HepG2 (cell line): ENCODE data around the gene ATG7. TPM values are rescaled to one million over a fixed set of nuclear protein-coding genes. Genes with fewer than 3 reads are reported as not detected.

Source experiments
- ATAC-seq: fragments of 200-7000 bp; cut with Tn5 transposase; 3 replicates; pipeline ENCODE4 v1.9.1; 2020; ENCODE audit warnings: mild to moderate bottlenecking, moderate library complexity
- BruUV-seq: library from RNA; stranded (reverse); fragments of 400-500 nt; replicated peaks from 2 replicates; lab custom pipeline; 2021; lab: Mats Ljungman, UMichigan
- CTCF ChIA-PET: fragments of 300-600 bp; formaldehyde crosslinking; extraction: SDS; loops from one replicate; lab custom pipeline; 2021; ENCODE audit warnings: low total read pairs, inconsistent platforms, low intra/inter-chr PET ratio; lab: Yijun Ruan, JAX
- POLR2A ChIA-PET: fragments of 350-600 bp; sonication (Branson Sonifier 250); formaldehyde crosslinking; loops from one replicate; lab custom pipeline; 2020; ENCODE audit warnings: antibody characterized with exemption, inconsistent platforms; lab: Yijun Ruan, JAX
- DNase-seq: peaks from one replicate; pipeline ENCODE4 v3.0.0-alpha.2; 2015; ENCODE audit warnings: low spot score
- FAIRE-seq: peaks from 3 replicates; lab custom pipeline; 2011; peaks lifted over from hg19 to GRCh38; lab: Jason Lieb, UNC
- H2AFZ ChIP-seq: one replicate; pipeline ENCODE4 v1.6.1; 2011; ENCODE audit warnings: low read length, inconsistent platforms
- H3K27ac ChIP-seq: fragments of 300-600 bp; 3 replicates; pipeline ENCODE4 v1.8.0; 2011; ENCODE audit warnings: mixed run types, mild to moderate bottlenecking, mixed read lengths, low read length, inconsistent platforms; ENCODE audit not compliant: insufficient read depth; ENCODE audit errors: extremely low read length
- H3K27me3 ChIP-seq, 2 experiments: fragments of 200-600 bp in 1 of 2; 2 replicates in 1 of 2; 3 replicates in 1 of 2; pipeline versions ENCODE4 v1.6.0 to v1.8.0; 2011; ENCODE audit warnings: low read length in 2 of 2, mild to moderate bottlenecking in 2 of 2, moderate library complexity in 2 of 2, inconsistent platforms in 1 of 2; ENCODE audit not compliant: insufficient read depth in 2 of 2, control insufficient read depth in 1 of 2
- H3K36me3 ChIP-seq, 2 experiments: fragments of 200-600 bp in 1 of 2; replicated peaks in 1 of 2; 2 replicates in 1 of 2; 3 replicates in 1 of 2; pipeline versions ENCODE4 v1.5.1 to v1.8.0; 2011; ENCODE audit warnings: low read length in 2 of 2, inconsistent platforms in 1 of 2; ENCODE audit not compliant: insufficient read depth in 2 of 2, control insufficient read depth in 1 of 2
- H3K4me1 ChIP-seq: 2 replicates; pipeline ENCODE4 v1.5.1; 2012; ENCODE audit warnings: low read length, inconsistent platforms; ENCODE audit not compliant: insufficient read depth
- H3K4me2 ChIP-seq: 2 replicates; pipeline ENCODE4 v1.6.0; 2011; ENCODE audit warnings: low read depth, low read length, inconsistent platforms
- H3K4me3 ChIP-seq, 3 experiments: fragments of 200-600 bp in 1 of 3; sonication (generic), shearing (Covaris generic) in 1 of 3; replicated peaks in 1 of 3; 2 replicates each; pipeline ENCODE4 v1.5.1; 2011 to 2016; ENCODE audit warnings: low read length in 3 of 3, inconsistent platforms in 2 of 3, low read depth in 2 of 3, mild to moderate bottlenecking in 2 of 3, control low read depth in 1 of 3, mixed read lengths in 1 of 3; ENCODE audit not compliant: insufficient read depth in 1 of 3
- H3K79me2 ChIP-seq: one replicate; pipeline ENCODE4 v1.6.1; 2011; ENCODE audit warnings: low read length, inconsistent platforms; ENCODE audit not compliant: insufficient read depth
- H3K9ac ChIP-seq: 2 replicates; pipeline ENCODE4 v1.6.0; 2011; ENCODE audit warnings: mild to moderate bottlenecking, low read depth, low read length, inconsistent platforms; ENCODE audit not compliant: insufficient read depth
- H3K9me3 ChIP-seq: 2 replicates; pipeline ENCODE4 v1.5.1; 2012; ENCODE audit warnings: mild to moderate bottlenecking, low read length
- H4K20me1 ChIP-seq: 2 replicates; pipeline ENCODE4 v1.6.0; 2011; ENCODE audit warnings: inconsistent platforms, mild to moderate bottlenecking, low read length, moderate library complexity; ENCODE audit not compliant: insufficient read depth
- FOXM1 ChIP-seq: sonication (generic); formaldehyde crosslinking; IDR thresholded peaks from 2 replicates; pipeline ENCODE4 v1.5.0; 2020; ENCODE audit warnings: missing genetic modification reagents
- ISX ChIP-seq: sonication (generic); formaldehyde crosslinking; conservative IDR thresholded peaks from 2 replicates; pipeline ENCODE4 v1.5.0; 2020; ENCODE audit warnings: missing genetic modification reagents
- NR2F2 ChIP-seq: IDR thresholded peaks from 2 replicates; pipeline ENCODE4 v1.6.1; 2012; ENCODE audit warnings: low read depth, inconsistent platforms, borderline replicate concordance
- PRMT3 ChIP-seq: sonication (generic); formaldehyde crosslinking; IDR thresholded peaks from 2 replicates; pipeline ENCODE4 v1.8.1; 2022; ENCODE audit warnings: low read depth, mild to moderate bottlenecking, moderate library complexity, missing genetic modification reagents, borderline replicate concordance
- SNAPC2 ChIP-seq: sonication (generic); formaldehyde crosslinking; IDR thresholded peaks from 2 replicates; pipeline ENCODE4 v1.8.1; 2022; ENCODE audit warnings: mild to moderate bottlenecking, missing genetic modification reagents
- THYN1 ChIP-seq: sonication (generic); formaldehyde crosslinking; IDR thresholded peaks from 2 replicates; pipeline ENCODE4 v1.8.1; 2023; ENCODE audit warnings: low read depth, mild to moderate bottlenecking, moderate library complexity, missing genetic modification reagents, borderline replicate concordance
- U2AF1 ChIP-seq: fragments of 200-400 bp; formaldehyde crosslinking; optimal IDR thresholded peaks from 2 replicates; pipeline ENCODE3; 2017; ENCODE audit warnings: mild to moderate bottlenecking, low read depth, low read length
- ZBTB38 ChIP-seq: sonication (generic); formaldehyde crosslinking; IDR thresholded peaks from 2 replicates; pipeline ENCODE4 v1.5.1; 2020; ENCODE audit warnings: mild to moderate bottlenecking, missing genetic modification reagents
- ZNF496 ChIP-seq: sonication (generic); formaldehyde crosslinking; IDR thresholded peaks from 2 replicates; pipeline ENCODE4 v1.8.1; 2023; ENCODE audit warnings: mild to moderate bottlenecking, moderate library complexity, missing genetic modification reagents; ENCODE audit not compliant: insufficient replicate concordance
- ZNF563 ChIP-seq: sonication (generic); formaldehyde crosslinking; IDR thresholded peaks from 2 replicates; pipeline ENCODE4 v1.8.0; 2022; ENCODE audit warnings: mild to moderate bottlenecking, moderate library complexity, missing genetic modification reagents
- ZNF639 ChIP-seq: conservative IDR thresholded peaks from 2 replicates; pipeline ENCODE4 v1.6.1; 2018; ENCODE audit warnings: missing genetic modification reagents
- WGBS: methylation state at CpG from one replicate; pipeline ENCODE4 v1.1.6; 2017; ENCODE audit warnings: low lambda C conversion rate; 5-methylcytosine and 5-hydroxymethylcytosine counted together
- in situ Hi-C: cut with HindIII; loops from 2 replicates; pipeline ENCODE4 v1.10.0; 2017; ENCODE audit warnings: low pct_unique_long_range_greater_than_20kb; ENCODE audit not compliant: extremely low pct_ligation_motif_present
- intact Hi-C: fragments of 100-400 bp; cut with micrococcal nuclease; formaldehyde crosslinking; loops from one replicate; pipeline ENCODE4 v1.10.0; 2022; ENCODE audit not compliant: unreplicated experiment
- polyA plus RNA-seq, 8 experiments: library from polyadenylated mRNA; depleted of rRNA in 3 of 8; stranded (reverse) in 7 of 8; unstranded in 1 of 8; fragments of >200 nt; fragmentation: Illumina TruSeq in 4 of 8; extraction: Trizol in 4 of 8; gene quantifications; 2 replicates each; pipeline versions ENCODE4 v1.2.1 to v1.2.3, GENCODE V29; 2011 to 2016; ENCODE audit warnings: low read depth in 4 of 8, missing spikeins in 1 of 8, mixed read lengths in 1 of 8; ENCODE audit not compliant: insufficient read depth in 1 of 8
- total RNA-seq, 5 experiments: library from RNA; depleted of rRNA; stranded (reverse); fragments of >200 nt; fragmentation: Illumina TruSeq; extraction: Trizol; gene quantifications; 2 replicates each; pipeline ENCODE4 v1.2.3, GENCODE V29; 2016; ENCODE audit warnings: low read depth in 1 of 5

The ATG7 gene
- total and polyA plus RNA-seq, 2 of the 13 experiments (the other 11 are each of a cell fraction or from before 2014, with no cell fraction given), result 7.8 to 22.1 TPM

GRCh38 chr3:11559816-11560633, 287.8 kb downstream of the ATG7 start:
- H4K20me1 ChIP-seq, result no peaks in the 10 kb centered on the region; the same call in 1 of the 2 replicates
- H3K4me2 ChIP-seq, result no peak overlapping the region
- no peak overlapping the region for H3K27ac ChIP-seq
- no peak overlapping the region for H3K4me3 ChIP-seq
- 95% methylated on average over 13 of the region's 15 CpGs for whole genome bisulfite sequencing
- in situ Hi-C loops (no loop called here), intact Hi-C loops (no loop called here)
- H3K79me2 ChIP-seq, result peaks cover 5% of the 10 kb centered on the region
- ChIA-PET POLR2A (no interaction called here), CTCF (no interaction called here)
- no peak for TF ChIP-seq THYN1 (CRISPR knock-in tag)
- no peak for TF ChIP-seq ZNF496 (CRISPR knock-in tag)
- no peak for TF ChIP-seq ZNF639 (CRISPR knock-in tag)
- TF ChIP-seq ZBTB38, result 0 out of 2 replicates have a peak, but pooled peaks have one; percentile 42
- peak; percentile 23 for TF ChIP-seq U2AF1
- no peak for TF ChIP-seq SNAPC2 (CRISPR knock-in tag)
- no peak for TF ChIP-seq NR2F2
- TF ChIP-seq ISX (CRISPR knock-in tag), result no peak
- TF ChIP-seq PRMT3 (CRISPR knock-in tag), result no peak
- no peak for TF ChIP-seq FOXM1 (CRISPR knock-in tag)
- no peak for TF ChIP-seq ZNF563 (CRISPR knock-in tag)
- BruUV-seq, result no TSS peak
- no peak overlapping the region for H2AFZ ChIP-seq
- no peaks in the 10 kb centered on the region for H3K9me3 ChIP-seq
- DNase-seq, result no peak
- no peak overlapping the region for H3K9ac ChIP-seq
- peaks cover 49 to 87% of the 10 kb centered on the region in 2 experiments for H3K36me3 ChIP-seq
- no peak for FAIRE-seq
- H3K27me3 ChIP-seq, result no peaks in the 10 kb centered on the region; a peak in 1 of 5 replicates
- peak; percentile 4; the same call in 2 of the 3 replicates for ATAC-seq
- H3K4me1 ChIP-seq, result peaks cover 25% of the 10 kb centered on the region
